GM12878 (cell line): Measurements from ENCODE around the gene TSC22D1. TPM values are rescaled to one million over a fixed set of nuclear protein-coding genes. Genes with fewer than 3 reads are reported as not detected.

ENCODE experiments used
- ATAC-seq: fragments of 200-7000 bp; cut with Tn5 transposase; 3 replicates; pipeline ENCODE4 v1.9.1; 2020; ENCODE audit warnings: mild to moderate bottlenecking, moderate library complexity
- BruUV-seq: library from RNA; stranded (reverse); fragments of 400-500 nt; replicated peaks from 2 replicates; lab custom pipeline; 2021; lab: Mats Ljungman, UMichigan
- CTCF ChIA-PET: fragments of 300-600 bp; sonication (Branson Sonifier 250); formaldehyde crosslinking; extraction: SDS; loops from one replicate; lab custom pipeline; 2021; ENCODE audit warnings: inconsistent platforms; lab: Yijun Ruan, JAX
- POLR2A ChIA-PET: fragments of 350-600 bp; formaldehyde crosslinking; extraction: SDS; loops from one replicate; lab custom pipeline; 2021; ENCODE audit warnings: inconsistent platforms; lab: Charles Lee
- RAD21 ChIA-PET: fragments of 300-600 bp; sonication (Branson Sonifier 250); formaldehyde crosslinking; loops from one replicate; lab custom pipeline; 2023; ENCODE audit warnings: antibody characterized with exemption; ENCODE audit not compliant: unreplicated experiment; lab: Charles Lee
- SMC1A ChIA-PET: fragments of 300-600 bp; sonication (Branson Sonifier 250); formaldehyde crosslinking; loops from one replicate; lab custom pipeline; 2023; ENCODE audit not compliant: unreplicated experiment, uncharacterized antibody; lab: Charles Lee
- DNase-seq: peaks from one replicate; pipeline ENCODE4 v3.0.0-alpha.2; 2011; ENCODE audit warnings: low read depth, low spot score
- FAIRE-seq: peaks from 3 replicates; lab custom pipeline; 2011; peaks lifted over from hg19 to GRCh38; lab: Jason Lieb, UNC
- H2AFZ ChIP-seq: 2 replicates; pipeline ENCODE4 v1.6.0; 2011; ENCODE audit warnings: low read depth, low read length, control low read depth; ENCODE audit not compliant: control insufficient read depth
- H3K27ac ChIP-seq: 2 replicates; pipeline ENCODE4 v1.5.1; 2011; ENCODE audit warnings: control low read depth; ENCODE audit not compliant: control insufficient read depth, insufficient read depth
- H3K27me3 ChIP-seq, 2 experiments: replicated peaks in 1 of 2; 2 replicates each; pipeline versions ENCODE4 v1.6.0 to v1.6.1; 2011; ENCODE audit warnings: low read length in 1 of 2; ENCODE audit not compliant: control insufficient read depth in 2 of 2, insufficient read depth in 2 of 2
- H3K36me3 ChIP-seq, 2 experiments: 2 replicates each; pipeline ENCODE4 v1.5.1; 2011; ENCODE audit warnings: low read length in 1 of 2; ENCODE audit not compliant: control insufficient read depth in 2 of 2, insufficient read depth in 2 of 2
- H3K4me1 ChIP-seq: 2 replicates; pipeline ENCODE4 v1.6.1; 2011; ENCODE audit warnings: mild to moderate bottlenecking, low read length, moderate library complexity, mixed read lengths; ENCODE audit not compliant: control insufficient read depth, insufficient read depth
- H3K4me2 ChIP-seq: 2 replicates; pipeline ENCODE4 v1.6.0; 2011; ENCODE audit warnings: control low read depth; ENCODE audit not compliant: control insufficient read depth, insufficient read depth
- H3K4me3 ChIP-seq: fragments of 200-600 bp; sonication (generic); 2 replicates; pipeline ENCODE4 v1.5.1; 2016
- H3K79me2 ChIP-seq: 2 replicates; pipeline ENCODE4 v1.6.0; 2011; ENCODE audit warnings: low read length; ENCODE audit not compliant: control insufficient read depth, insufficient read depth
- H3K9ac ChIP-seq: 2 replicates; pipeline ENCODE4 v1.8.0; 2011; ENCODE audit warnings: low read length, control low read depth, mixed read lengths; ENCODE audit not compliant: control insufficient read depth, insufficient read depth
- H3K9me3 ChIP-seq: replicated peaks from 3 replicates; pipeline ENCODE4 v1.5.1; 2011; ENCODE audit warnings: mild to moderate bottlenecking, low read length; ENCODE audit not compliant: control insufficient read depth, insufficient read depth
- H4K20me1 ChIP-seq: 2 replicates; pipeline ENCODE4 v1.6.0; 2011; ENCODE audit not compliant: control insufficient read depth, insufficient read depth
- ASH2L ChIP-seq: fragments of 300-600, 200-600 bp; sonication (generic); IDR thresholded peaks from 2 replicates; pipeline ENCODE4 v1.6.1; 2017; ENCODE audit warnings: low read depth, mild to moderate bottlenecking, borderline replicate concordance
- CBX3 ChIP-seq: fragments of 200-600 bp; sonication (generic); IDR thresholded peaks from 2 replicates; pipeline ENCODE4 v1.6.1; 2016; ENCODE audit warnings: low read depth, borderline replicate concordance
- EZH2 ChIP-seq: IDR thresholded peaks from 2 replicates; pipeline ENCODE4 v1.6.1; 2012; ENCODE audit warnings: low read depth, mild to moderate bottlenecking, control low read depth, inconsistent platforms, low read length, borderline replicate concordance; ENCODE audit not compliant: control insufficient read depth
- HCFC1 ChIP-seq: fragments of 150-350 bp; IDR thresholded peaks from 2 replicates; pipeline ENCODE4 v1.6.1; 2014; ENCODE audit warnings: low read length
- KLF5 ChIP-seq: fragments of 450-650 bp; IDR thresholded peaks from 2 replicates; pipeline ENCODE4 v1.6.1; 2014; ENCODE audit warnings: mild to moderate bottlenecking; ENCODE audit not compliant: partially characterized antibody
- LARP7 ChIP-seq: fragments of 450-650 bp; IDR thresholded peaks from 2 replicates; pipeline ENCODE4 v1.6.1; 2017; ENCODE audit warnings: mild to moderate bottlenecking
- MAX ChIP-seq: IDR thresholded peaks from 2 replicates; pipeline ENCODE4 v1.6.1; 2012; ENCODE audit warnings: low read depth, low read length, improper control_type of control experiment
- PAX8 ChIP-seq: fragments of 450-650 bp; IDR thresholded peaks from 2 replicates; pipeline ENCODE4 v1.6.1; 2017; ENCODE audit warnings: mild to moderate bottlenecking, moderate library complexity
- POLR2A ChIP-seq: IDR thresholded peaks from 2 replicates; pipeline ENCODE4 v1.6.1; 2011; ENCODE audit warnings: low read depth, mild to moderate bottlenecking, low read length
- RAD21 ChIP-seq: IDR thresholded peaks from 2 replicates; pipeline ENCODE4 v1.6.1; 2011; ENCODE audit warnings: mild to moderate bottlenecking, low read depth, low read length, moderate library complexity; ENCODE audit not compliant: insufficient read depth
- SKIL ChIP-seq: fragments of 450-650 bp; IDR thresholded peaks from 2 replicates; pipeline ENCODE4 v1.6.1; 2017; ENCODE audit warnings: mild to moderate bottlenecking, low read depth, inconsistent platforms; ENCODE audit not compliant: poor library complexity, severe bottlenecking
- SMARCA5 ChIP-seq: fragments of 450-650 bp; IDR thresholded peaks from 2 replicates; pipeline ENCODE4 v1.6.1; 2017; ENCODE audit warnings: mild to moderate bottlenecking
- SREBF1 ChIP-seq: IDR thresholded peaks from 2 replicates; pipeline ENCODE4 v1.6.1; 2012; ENCODE audit warnings: mild to moderate bottlenecking, low read length
- STAT1 ChIP-seq: fragments of 450-650 bp; conservative IDR thresholded peaks from 2 replicates; pipeline ENCODE4 v1.6.1; 2014; ENCODE audit warnings: antibody characterized with exemption, mild to moderate bottlenecking
- TAF1 ChIP-seq: IDR thresholded peaks from 2 replicates; pipeline ENCODE4 v1.6.1; 2011; ENCODE audit warnings: mild to moderate bottlenecking, low read depth, low read length, borderline replicate concordance
- WGBS: methylation state at CpG from one replicate; pipeline ENCODE4 v1.1.6; 2016; ENCODE audit warnings: low lambda C conversion rate; ENCODE audit not compliant: insufficient replicate concordance, insufficient coverage; ENCODE audit errors: missing lambda C conversion rate; 5-methylcytosine and 5-hydroxymethylcytosine counted together
- in situ Hi-C: fragments of 300-500 bp; cut with MboI; formaldehyde crosslinking; loops from 9 replicates; pipeline ENCODE4 v1.14.3; 2018; ENCODE audit warnings: mixed read lengths
- intact Hi-C: fragments of 100-400 bp; cut with micrococcal nuclease; formaldehyde crosslinking; loops from one replicate; pipeline ENCODE4 v1.14.2; 2022; ENCODE audit not compliant: unreplicated experiment
- polyA plus RNA-seq, 11 experiments: library from polyadenylated mRNA; depleted of rRNA in 4 of 11; unstranded in 6 of 11; stranded (reverse) in 5 of 11; fragments of >200 nt; fragmentation: Nextera tagmentation in 4 of 11; fragmentation: Illumina TruSeq in 1 of 11; extraction: Ambion mirVana in 4 of 11; extraction: Trizol in 1 of 11; gene quantifications; 1 replicate in 1 of 11; 2 replicates in 10 of 11; pipeline versions ENCODE4 v1.2.1 to v1.2.3, GENCODE V29; 2011 to 2016; ENCODE audit warnings: inconsistent platforms in 2 of 11, missing spikeins in 2 of 11, low read depth in 1 of 11
- total RNA-seq, 4 experiments: library from RNA; depleted of rRNA in 3 of 4; stranded (reverse); fragments of >200 nt in 3 of 4; fragmentation: Illumina TruSeq in 1 of 4; extraction: Trizol in 1 of 4; gene quantifications; 2 replicates each; pipeline versions ENCODE4 v1.2.1 to v1.2.3, GENCODE V29; 2013 to 2021
- TF ChIP-seq, protein P1 (sequence below): fragments of 450-650 bp; IDR thresholded peaks from 2 replicates; pipeline ENCODE4 v1.6.1; 2017; ENCODE audit warnings: low read depth, mild to moderate bottlenecking, moderate library complexity
- TF ChIP-seq, protein P2 (sequence below): IDR thresholded peaks from 2 replicates; pipeline ENCODE4 v1.6.1; 2012; ENCODE audit warnings: improper control_type of control experiment, low read depth, low read length; ENCODE audit not compliant: insufficient replicate concordance

The TSC22D1 gene
- total and polyA plus RNA-seq, 10 of the 15 experiments (the other 5 are each of a cell fraction or from before 2014, with no cell fraction given), result 0.37 to 15.7 (median 7.5) TPM

GRCh38 chr13:44417876-44418275 lies 158.3 kb downstream of the TSC22D1 start:
- DNase-seq (no peak), ATAC-seq (no peak), FAIRE-seq (no peak)
- Histone ChIP-seq H4K20me1 (no peaks in the 10 kb centered on the region), H3K79me2 (no peaks in the 10 kb centered on the region), H3K36me3 (no peaks in the 10 kb centered on the region), H3K4me1 (no peaks in the 10 kb centered on the region), H3K27ac (no peak overlapping the region), H3K4me2 (no peak overlapping the region), H3K9ac (no peak overlapping the region), H3K9me3 (no peaks in the 10 kb centered on the region; the same call in 2 of the 3 replicates), H3K4me3 (no peak overlapping the region), H2AFZ (no peak overlapping the region), H3K27me3 (peaks cover 0 to 3% of the 10 kb centered on the region in 2 experiments; a peak in 1 of 4 replicates)
- in situ Hi-C loops (no loop called here), intact Hi-C loops (no loop called here)
- ChIA-PET RAD21 (no interaction called here), CTCF (interaction anchor here (1.6 kb wide), 1 partner anchor 21 kb away, joined by 6 read pairs; no protein-coding TSS in a partner anchor), SMC1A (interaction anchor here (0.5 to 0.9 kb wide), 2 partner anchors 15 to 343 kb away, joined by 4 read pairs; no protein-coding TSS in a partner anchor), POLR2A (no interaction called here)
- BruUV-seq, result no TSS peak
- WGBS, result 21% methylated on average over 7 of the region's 7 CpGs
- TF ChIP-seq MAX, result no peak
- no peak for TF ChIP-seq KLF5
- no peak for TF ChIP-seq CBX3
- no peak for TF ChIP-seq SREBF1
- TF ChIP-seq RAD21, result no peak
- TF ChIP-seq STAT1, result no peak
- no peak for TF ChIP-seq SMARCA5
- no peak for TF ChIP-seq TAF1
- TF ChIP-seq PAX8, result no peak
- no peak for TF ChIP-seq ASH2L
- TF ChIP-seq EZH2, result no peak
- TF ChIP-seq, protein P1, sequence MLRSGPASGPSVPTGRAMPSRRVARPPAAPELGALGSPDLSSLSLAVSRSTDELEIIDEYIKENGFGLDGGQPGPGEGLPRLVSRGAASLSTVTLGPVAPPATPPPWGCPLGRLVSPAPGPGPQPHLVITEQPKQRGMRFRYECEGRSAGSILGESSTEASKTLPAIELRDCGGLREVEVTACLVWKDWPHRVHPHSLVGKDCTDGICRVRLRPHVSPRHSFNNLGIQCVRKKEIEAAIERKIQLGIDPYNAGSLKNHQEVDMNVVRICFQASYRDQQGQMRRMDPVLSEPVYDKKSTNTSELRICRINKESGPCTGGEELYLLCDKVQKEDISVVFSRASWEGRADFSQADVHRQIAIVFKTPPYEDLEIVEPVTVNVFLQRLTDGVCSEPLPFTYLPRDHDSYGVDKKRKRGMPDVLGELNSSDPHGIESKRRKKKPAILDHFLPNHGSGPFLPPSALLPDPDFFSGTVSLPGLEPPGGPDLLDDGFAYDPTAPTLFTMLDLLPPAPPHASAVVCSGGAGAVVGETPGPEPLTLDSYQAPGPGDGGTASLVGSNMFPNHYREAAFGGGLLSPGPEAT, result no peak
- TF ChIP-seq HCFC1, result no peak
- TF ChIP-seq, protein P2, sequence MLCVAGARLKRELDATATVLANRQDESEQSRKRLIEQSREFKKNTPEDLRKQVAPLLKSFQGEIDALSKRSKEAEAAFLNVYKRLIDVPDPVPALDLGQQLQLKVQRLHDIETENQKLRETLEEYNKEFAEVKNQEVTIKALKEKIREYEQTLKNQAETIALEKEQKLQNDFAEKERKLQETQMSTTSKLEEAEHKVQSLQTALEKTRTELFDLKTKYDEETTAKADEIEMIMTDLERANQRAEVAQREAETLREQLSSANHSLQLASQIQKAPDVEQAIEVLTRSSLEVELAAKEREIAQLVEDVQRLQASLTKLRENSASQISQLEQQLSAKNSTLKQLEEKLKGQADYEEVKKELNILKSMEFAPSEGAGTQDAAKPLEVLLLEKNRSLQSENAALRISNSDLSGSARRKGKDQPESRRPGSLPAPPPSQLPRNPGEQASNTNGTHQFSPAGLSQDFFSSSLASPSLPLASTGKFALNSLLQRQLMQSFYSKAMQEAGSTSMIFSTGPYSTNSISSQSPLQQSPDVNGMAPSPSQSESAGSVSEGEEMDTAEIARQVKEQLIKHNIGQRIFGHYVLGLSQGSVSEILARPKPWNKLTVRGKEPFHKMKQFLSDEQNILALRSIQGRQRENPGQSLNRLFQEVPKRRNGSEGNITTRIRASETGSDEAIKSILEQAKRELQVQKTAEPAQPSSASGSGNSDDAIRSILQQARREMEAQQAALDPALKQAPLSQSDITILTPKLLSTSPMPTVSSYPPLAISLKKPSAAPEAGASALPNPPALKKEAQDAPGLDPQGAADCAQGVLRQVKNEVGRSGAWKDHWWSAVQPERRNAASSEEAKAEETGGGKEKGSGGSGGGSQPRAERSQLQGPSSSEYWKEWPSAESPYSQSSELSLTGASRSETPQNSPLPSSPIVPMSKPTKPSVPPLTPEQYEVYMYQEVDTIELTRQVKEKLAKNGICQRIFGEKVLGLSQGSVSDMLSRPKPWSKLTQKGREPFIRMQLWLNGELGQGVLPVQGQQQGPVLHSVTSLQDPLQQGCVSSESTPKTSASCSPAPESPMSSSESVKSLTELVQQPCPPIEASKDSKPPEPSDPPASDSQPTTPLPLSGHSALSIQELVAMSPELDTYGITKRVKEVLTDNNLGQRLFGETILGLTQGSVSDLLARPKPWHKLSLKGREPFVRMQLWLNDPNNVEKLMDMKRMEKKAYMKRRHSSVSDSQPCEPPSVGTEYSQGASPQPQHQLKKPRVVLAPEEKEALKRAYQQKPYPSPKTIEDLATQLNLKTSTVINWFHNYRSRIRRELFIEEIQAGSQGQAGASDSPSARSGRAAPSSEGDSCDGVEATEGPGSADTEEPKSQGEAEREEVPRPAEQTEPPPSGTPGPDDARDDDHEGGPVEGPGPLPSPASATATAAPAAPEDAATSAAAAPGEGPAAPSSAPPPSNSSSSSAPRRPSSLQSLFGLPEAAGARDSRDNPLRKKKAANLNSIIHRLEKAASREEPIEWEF, result no peak
- TF ChIP-seq SKIL, result no peak
- no peak for TF ChIP-seq POLR2A
- TF ChIP-seq LARP7, result no peak
